ENCODE data around the gene SSX2IP.
"Not testable (repeated sequence)": the region's sequence is repeated elsewhere in the genome, so short reads cannot be mapped to it uniquely, and the experiment has no call there.

Gene SSX2IP

DNA sequence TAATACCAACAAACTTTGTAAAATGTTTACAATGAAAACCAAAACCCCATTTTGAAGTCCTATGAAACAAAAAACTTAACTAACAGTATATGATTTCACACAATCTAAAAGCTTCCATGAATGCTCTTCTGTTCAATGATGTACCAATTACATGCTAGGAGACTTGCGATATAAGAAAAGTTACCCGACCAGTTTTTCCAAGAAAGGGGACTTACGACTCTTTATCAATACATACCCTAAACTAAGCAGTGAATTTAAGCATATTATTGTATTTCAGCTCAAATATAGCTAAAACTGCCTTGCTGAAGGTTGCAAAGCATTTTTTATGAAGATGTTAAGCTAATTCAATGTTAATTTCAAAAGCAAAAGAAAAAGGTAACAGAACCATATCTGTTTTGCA lies 15.6 kb downstream of the SSX2IP start:
- DNase-seq: no peak

DNA sequence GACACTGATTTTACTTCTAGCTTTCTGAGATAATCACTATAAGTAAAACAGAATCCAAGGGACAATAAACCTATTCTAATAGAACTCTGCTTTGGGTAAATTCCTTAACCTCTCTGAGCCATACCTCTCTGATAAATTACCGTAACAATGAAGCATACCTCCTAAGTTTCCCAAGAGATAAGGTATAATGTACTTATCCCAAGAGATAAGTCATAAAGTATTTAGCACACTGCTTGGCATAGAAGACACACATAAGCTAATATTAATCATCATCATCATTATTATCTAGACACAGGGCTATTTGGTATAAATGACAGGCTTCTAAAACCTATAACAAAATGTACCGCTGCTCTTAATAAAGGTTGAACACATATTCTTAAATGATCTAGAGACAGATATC lies 16.2 kb downstream of the SSX2IP start:
- no peak for DNase-seq

DNA sequence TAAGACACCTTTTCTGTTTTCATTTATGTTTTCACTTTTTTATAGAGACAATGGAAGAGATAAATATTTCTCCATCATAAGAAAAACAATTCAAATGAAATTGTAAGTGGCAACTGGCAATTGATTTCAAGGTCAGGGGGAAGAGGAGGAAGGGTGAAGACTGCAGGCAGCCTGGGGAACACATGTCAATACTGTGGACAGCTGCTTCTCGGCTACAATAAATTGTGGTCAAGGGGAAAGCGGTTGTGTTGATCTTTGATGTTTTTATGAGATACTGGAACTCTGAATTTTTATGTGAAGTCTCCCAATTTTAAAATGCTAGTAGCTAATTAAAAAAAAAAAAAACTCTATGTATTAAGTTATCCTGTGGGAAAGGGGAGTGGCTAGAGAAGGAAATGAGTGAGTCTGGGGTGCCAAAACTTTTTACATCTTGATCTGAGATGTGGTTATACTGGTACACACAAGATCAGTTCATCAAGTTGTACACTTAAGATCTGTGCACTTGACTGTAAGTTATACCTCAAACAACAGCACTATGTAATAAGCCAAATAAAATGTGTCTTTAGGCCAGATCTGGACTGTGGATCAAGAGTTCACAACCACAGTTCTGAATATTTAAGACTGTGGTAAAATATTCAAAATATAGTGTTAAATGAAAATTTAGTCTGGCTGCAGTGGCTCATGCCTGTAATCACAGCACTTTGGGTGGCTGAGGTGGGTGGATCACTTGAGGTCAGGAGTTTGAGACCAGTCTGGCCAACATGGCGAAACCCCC lies 18.0 kb downstream of the SSX2IP start:
- DNase-seq: no peak

DNA sequence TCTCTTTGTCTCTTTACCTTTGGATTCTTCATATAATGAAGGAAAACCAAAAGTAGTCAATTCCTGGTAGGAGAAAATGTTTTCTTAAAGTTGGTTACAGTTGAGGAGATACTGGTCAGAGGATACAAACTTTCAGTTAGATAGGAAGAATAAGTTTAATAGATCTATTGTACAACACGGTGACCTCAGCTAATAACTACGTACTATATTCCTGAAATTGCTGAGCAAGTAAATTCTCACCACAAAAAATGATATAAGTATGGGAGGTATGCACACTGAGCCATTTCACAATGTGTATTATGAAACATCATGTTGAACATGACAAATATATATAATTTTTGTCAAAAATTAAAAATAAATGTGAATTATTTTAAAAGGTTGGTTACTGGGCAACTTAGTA lies 20.4 kb downstream of the SSX2IP start:
- no peak for DNase-seq

DNA sequence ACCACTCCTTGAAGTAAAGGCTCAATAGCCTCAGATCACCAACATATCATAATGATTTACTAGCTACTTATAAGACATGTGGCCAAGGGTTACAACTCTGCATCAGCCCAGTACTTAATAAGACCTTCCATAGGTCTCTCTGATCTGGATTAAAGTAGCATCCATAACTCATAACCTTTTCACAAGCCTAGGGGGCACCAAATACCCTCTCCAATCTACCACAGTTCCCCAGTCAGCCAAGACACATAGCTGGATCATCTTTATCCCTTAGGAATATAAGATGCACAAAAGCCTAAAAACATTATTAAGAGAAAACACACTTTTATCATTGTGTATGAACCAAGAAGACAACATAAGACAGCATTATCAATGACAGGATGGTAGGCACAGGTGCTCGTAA lies 22.1 kb downstream of the SSX2IP start:
- DNase-seq: no peak

DNA sequence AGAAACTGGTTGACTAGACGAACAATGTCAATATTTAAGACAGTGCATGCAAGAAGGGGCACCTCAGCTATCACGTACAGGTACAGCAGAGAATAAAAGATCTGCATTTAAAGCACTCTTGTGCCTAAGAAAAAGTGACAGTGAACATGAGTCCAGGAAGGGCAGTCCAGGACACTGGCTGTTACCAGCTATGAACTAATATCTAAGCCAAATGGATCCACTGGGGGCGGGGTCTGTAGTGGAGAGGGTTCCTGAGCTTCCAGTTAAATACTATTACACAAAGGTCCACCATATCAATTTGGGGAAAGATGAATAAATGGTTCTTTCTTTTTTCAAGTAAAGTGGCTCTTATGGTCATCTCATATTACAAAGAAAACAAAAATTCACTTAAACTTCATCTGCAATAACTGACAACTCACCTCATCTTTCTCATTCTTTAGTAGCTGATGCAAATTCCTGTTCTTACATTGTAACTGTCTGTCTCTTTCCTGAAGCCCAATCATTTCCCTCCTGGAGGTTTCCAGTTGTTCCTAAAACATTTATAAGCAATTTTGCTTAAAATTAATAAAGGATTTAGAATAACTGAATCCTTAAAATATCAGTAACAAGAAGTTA lies 24.5 kb downstream of the SSX2IP start:
- DNase-seq: no peak

DNA sequence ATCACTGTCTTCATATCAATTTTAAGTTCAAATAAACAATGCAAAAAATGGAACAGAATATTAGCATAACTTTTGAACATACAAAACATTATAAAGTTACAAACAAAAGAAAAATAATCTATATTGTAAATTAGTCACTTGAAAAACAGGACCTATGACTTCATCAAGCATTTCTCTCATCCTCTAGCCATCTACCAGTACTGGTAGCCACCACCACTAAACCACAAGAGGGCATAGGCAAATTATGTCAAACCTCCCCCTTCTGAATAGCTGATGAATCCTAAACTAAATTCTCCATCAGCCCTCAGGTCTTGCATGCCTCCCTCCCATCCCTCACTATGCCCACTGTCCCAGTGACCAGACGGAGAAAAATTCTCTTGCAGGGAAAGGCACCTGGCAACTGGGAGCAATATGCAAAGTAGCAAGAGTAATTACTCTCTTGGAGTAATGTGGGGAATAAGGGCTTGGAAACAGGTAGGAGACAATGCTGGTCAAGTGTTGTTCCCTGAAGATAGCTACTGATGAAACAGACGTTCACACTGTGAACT lies 37.1 kb downstream of the SSX2IP start:
- DNase-seq: no peak

DNA sequence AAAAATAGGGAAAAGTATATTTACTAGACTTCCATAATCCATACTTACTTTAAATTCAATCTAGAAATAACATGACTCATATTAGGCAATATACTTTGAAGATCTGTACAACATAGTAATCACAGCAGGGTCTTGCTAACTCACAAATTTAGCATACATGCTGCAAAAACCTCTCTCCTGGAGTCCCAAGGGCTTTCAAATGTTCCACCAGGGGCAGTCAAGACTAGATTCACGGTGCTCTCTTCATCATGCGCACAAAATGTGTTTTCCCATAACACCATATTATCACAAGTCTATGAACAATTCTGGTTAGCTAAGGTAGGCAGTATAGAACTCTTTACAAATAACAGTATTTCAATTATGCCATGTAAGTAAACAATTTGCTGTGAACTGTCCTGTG lies 45.8 kb downstream of the SSX2IP start:
- no peak for DNase-seq

DNA sequence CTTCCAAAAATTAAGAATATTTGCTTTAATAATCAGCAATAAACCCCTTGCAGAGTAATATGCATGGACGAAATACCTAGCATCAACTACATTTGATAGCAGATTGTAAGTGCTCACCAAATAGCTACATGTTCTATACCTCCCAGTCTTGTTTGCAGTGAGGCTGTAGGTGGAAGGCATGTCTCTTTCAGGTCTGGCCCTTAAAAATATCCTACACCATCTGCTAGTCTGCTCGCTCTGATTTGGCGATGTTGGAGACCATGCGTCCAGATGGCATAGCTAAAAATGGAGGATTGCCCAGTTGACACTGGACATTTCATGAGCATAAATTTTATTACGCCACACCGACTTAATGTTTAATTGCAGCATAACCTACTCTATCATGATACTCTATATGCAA lies 47.1 kb downstream of the SSX2IP start:
- no peak for DNase-seq

DNA sequence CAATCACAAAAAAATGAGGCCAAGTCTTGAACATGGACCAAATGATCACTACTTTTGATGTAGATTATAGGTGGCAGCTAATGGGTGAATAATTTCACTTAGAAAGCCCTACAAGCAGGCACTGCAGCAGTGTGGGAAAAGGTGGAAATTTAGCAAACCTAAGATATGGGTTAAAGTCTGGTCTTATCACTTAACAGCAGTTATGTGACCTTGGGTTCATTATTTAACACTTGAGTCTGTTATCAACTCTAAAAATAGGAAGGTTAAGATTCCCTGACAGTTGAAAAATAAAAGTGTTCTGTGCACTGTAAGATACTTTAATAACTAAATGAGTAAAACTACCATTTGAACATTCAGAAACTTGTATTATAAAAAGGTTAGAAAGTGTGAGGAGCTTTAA lies 47.5 kb downstream of the SSX2IP start:
- no peak for DNase-seq

DNA sequence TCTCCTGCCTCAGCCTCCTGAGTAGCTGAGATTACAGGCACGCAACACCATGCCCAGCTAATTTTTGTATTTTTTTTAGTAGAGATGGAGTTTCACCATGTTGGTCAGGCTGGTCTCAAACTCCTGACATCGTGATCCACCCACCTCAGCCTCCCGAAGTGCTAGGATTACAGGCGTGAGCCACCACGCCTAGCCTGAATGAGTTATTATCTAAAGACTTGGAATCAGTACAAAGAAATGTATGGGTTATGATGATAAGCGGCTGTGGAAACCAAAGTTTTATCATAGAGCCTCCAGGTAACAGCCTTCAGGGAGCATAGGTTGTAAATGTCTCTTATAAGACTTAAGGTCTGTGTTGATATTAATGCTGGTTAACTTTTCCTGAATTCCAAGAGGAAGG lies 50.5 kb downstream of the SSX2IP start:
- not testable (repeated sequence) for DNase-seq

DNA sequence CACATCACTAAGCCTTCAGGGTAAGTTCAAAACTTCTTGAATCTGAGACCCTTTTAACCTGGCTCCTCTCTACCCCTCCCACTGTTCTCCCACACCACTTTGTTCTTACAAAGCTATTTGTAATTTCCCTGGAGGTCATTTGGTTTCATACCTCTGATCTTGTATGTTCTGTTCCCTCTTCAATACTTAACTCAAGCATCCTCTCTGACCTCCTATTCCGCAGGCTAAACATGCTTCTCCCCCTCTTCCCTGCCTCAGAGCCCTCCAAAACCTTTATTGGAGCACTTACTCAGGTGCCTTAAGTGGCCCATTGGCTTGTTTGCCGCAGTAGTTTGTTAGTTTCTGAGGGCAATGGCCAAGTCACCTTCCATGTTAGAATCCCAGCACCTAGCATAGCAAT lies 54.8 kb downstream of the SSX2IP start:
- no peak for DNase-seq

DNA sequence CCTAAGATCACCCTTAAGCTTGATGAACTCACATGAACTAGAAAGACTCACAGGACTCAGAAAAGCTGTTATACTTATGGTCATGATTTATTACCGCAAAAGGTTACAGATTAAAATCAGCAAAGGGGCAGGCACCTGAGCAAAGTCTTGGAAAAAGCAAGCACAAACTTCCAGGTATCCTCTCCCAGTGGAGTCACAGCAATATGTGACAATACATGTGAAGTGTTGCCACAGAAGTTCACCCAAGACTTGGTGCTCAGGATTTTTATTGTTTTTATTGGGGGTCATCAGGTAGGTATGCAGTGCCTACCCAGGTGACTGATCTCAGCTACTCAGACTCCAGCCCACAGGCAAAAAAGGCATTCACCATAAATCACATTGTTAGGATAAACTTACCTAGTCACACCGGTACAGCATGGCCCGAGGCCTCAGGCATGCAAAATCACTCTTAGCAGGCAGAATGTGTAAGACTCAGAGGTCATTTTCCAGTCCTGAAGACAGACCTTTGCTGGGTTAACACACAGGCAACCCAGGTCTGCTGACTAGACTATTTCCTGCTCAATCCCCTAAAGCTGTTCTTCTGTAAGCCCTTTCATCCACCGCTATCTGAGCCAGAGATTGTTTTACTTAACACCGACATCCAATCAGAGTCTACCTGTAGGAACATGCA lies 55.6 kb downstream of the SSX2IP start:
- no peak for DNase-seq

DNA sequence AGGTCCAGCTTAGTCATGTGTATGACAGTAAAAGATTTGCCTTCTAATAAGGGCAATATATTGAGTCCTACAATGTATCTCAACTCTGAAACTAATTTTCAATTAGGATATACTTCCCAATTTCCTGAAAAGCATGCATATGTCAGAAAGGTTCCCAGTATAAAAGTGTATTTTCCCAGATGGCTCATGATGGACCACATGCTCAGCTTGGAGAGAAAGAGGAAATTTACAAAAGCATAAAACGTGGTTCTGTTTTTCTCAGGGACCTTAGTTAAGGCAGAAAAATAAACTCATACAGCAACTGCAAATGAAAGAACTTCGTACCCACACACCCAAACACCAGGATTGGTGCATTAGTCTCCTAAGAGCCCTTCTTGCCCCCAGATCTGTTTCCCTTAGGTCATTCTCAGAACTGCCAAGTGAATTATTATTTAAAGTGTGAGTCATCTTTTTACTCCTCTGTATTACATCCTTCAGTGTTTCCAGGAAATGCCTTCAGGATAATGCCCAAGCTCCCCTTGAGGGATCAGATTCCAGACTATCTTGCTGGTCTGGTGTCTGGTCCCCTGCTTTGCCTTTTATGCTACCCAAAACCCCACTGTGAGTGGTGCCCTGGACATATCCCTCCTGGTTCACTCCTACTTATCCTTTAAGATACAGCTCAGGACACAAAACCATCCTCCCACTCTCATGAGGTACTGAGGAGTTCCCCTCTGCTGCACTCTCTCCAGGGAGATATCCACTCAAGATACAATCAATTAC lies 57.4 kb downstream of the SSX2IP start:
- DNase-seq: peak; percentile 2

DNA sequence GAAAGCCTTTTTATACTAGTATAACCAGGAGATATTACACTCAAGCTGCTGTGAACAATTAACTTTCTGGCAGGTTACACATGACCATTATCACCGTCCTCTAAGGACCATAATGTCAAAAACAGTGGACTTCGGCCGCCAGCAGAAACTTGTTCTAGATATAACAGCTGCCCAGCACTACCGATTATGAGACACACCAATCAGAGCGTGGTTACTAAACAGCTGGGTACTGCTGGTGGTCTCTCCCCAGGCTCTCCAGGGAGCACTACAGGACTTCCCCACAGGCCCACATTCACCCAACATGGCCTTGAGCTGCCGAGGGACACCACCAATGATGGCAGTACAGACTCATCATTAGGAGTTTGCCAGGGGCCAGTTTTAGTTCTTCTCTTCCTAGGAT lies 58.1 kb downstream of the SSX2IP start:
- DNase-seq: no peak

DNA sequence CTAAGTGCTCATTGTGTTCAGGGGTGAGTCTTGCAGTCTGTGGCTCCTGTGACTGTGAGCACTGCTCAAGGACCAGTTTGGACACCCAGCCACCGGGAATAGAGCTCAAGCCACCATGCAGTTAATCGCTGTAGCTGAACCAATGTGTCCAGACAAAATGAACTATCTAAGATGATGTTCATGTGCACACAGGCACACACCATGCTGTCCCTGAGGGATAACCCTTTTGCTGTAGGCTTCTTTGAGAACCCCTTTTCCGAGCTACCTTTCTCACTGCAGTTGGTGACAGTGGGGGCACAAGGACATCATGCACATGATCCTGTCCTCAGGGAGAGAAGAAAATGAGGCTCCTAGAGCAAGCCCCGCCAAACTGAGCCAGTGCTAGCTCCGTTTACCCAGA lies 65.4 kb downstream of the SSX2IP start:
- DNase-seq: no peak

DNA sequence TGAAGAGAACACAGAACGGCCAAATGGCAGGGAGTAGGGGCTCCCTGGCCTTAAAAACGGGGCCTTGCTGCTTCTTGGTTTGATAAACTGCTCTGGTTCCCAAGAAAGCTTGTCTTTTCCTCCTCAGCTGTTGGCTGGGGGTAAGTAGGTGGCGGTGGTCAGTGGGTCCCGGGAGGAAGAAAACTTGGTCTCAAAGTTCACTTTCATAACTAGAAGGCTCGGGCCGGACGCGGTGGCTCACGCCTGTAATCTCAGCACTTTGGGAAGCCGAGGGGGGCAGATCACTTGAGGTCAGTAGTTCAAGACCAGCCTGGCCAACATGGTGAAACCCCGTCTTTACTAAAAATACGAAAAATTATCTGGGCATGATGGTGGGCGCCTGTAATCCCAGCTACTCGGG lies 68.7 kb downstream of the SSX2IP start:
- no peak for DNase-seq

DNA sequence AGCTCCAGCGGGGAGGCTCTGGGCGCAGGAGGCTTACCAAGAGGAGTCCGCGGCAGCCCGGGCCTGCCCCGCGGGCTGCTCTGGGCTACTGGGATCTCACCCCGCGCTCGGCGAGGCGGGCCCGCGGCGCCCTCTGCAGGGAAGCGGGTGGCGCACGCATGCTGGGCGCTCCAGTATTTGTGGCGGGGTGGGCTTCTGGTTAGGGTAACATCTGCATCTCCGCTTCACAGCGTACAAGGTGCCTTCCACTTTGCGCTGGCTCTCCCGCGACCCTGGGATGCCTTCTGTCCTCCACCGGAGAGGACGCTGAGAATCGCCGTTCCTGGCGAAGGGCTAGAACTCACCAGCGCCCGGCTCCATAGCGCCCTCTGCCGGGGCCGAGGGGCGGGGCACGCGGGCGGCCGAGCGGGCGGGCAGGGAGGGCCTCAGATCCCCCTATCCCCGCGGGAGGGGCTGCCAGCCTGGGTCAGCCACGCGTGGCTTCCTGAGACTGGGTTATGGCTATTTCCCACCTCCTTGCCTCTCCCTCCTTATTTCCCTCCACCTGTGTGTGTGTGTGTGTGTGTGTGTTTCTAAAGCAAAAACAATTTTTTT lies 69.4 kb downstream of the SSX2IP start:
- DNase-seq: peak; percentile 93

DNA sequence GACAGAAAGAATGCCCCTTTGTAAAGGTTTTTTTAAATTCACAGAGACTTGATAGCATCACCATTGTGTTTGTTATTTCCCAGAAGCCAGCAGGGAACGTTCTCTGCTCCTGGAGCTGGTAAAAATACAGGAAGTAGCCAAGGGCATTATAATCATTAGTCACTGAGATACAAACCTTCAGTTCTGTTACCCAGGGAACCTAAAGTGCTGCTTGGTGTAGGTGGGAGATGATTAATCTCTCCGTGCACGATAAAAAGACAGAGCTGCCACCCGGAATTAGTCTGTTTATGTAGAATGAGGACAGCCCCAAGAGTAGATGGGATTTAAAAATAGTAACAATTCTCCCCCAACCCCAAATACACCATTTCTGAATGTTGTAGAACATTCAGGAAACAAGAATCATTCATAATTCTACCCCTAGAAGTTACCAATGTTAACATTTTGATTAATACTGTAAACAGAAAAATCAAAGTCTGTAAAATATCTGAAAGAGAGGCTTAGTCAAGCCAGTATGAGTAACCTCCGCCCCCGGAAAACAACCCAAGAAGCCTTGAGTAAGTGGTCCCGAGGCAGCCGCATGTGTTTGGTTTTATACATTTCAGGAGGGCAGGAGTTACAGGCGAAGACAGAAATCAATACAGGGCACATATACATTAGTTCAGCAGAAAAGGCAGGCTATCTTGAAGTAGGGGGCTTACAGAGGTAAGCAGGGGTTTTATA lies 70.7 kb downstream of the SSX2IP start:
- DNase-seq: peak; percentile 45

DNA sequence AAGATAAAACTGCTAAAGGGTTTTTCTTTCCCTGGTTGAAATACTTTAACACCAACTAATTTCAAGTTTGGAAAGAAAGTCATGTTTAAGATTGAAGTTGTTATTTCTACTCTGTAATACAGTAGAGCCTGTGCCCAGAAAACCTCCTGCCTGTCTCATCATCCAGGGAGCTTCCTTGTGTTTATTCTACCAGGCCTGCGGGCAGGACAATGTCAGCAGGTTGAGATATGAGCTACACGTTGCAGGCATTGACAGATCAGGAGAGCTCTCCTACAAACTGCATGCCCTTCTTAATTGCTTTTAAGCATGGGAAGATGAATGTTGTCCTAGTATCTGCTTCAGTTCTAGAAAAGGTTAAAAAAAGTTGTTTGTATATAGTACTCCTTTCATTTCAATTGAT lies 72.9 kb downstream of the SSX2IP start:
- DNase-seq: no peak

DNA sequence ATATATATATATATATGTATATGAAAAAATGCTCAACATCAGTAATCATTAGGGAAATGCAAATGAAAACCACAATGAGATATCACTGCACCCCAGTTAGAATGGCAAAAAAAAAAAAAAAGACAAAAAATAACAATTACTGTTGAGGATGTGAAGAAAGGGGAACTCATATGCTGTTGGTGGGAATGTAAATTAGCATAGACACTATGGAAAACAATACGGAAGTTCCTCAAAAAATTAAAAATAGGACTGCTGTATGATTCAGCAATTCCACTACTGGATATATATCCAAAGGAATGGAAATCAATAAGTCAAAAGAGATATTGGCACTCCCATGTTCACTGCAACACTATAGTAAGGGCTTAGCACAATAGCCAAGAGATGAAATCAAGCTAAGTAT lies 74.5 kb downstream of the SSX2IP start:
- no peak for DNase-seq

DNA sequence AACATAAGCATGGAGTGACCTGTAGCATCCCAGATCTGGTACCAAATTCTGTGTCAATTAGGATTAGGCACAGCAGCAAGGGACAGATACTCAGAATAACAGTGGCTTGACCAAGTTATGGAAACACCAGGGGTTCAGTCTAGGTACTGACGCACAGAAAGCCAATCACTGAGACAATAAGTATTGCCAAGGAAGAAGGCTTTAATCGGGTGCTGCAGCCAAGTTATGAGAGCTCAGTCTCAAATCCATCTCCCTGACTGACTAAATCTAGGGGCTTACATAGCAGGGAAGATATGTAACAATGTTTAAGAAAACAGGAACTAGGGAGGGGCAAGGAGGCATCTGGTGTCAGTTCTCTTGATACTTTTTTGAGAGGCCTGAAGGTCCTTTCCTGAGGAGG lies 76.4 kb downstream of the SSX2IP start:
- no peak for DNase-seq
